Trophoblast cell (in vitro differentiated cells and primary cell): ENCODE results near the gene GOLGA3.
A peak's percentile ranks its signal among the peaks of the same experiment; 100 is the strongest.
"Not testable (repeated sequence)": the region's sequence is repeated elsewhere in the genome, so short reads cannot be mapped to it uniquely, and the experiment has no call there.

Experiments
- DNase-seq, 2 donors: peaks; one replicate each; pipeline ENCODE4 v3.0.0-alpha.2; 2016
- H2AFZ ChIP-seq: 2 replicates; pipeline ENCODE4 v1.6.1; 2013; ENCODE audit warnings: low read length, moderate library complexity, mild to moderate bottlenecking; ENCODE audit not compliant: insufficient read depth, poor library complexity
- H2AK5ac ChIP-seq: 2 replicates; pipeline ENCODE4 v1.6.1; 2013; ENCODE audit warnings: mild to moderate bottlenecking, low read length
- H2BK120ac ChIP-seq: 2 replicates; pipeline ENCODE4 v1.6.1; 2013; ENCODE audit warnings: low read length, mild to moderate bottlenecking, moderate library complexity; ENCODE audit not compliant: insufficient read depth, poor library complexity
- H2BK12ac ChIP-seq: 2 replicates; pipeline ENCODE4 v1.6.1; 2013; ENCODE audit warnings: mild to moderate bottlenecking, low read length, moderate library complexity
- H2BK5ac ChIP-seq: 2 replicates; pipeline ENCODE4 v1.6.1; 2013; ENCODE audit warnings: low read length, low read depth, moderate library complexity, mild to moderate bottlenecking; ENCODE audit not compliant: poor library complexity
- H3K14ac ChIP-seq: 2 replicates; pipeline ENCODE4 v1.6.1; 2013; ENCODE audit warnings: mild to moderate bottlenecking, low read length
- H3K18ac ChIP-seq: 2 replicates; pipeline ENCODE4 v1.6.1; 2013; ENCODE audit warnings: mild to moderate bottlenecking, low read length
- H3K23ac ChIP-seq: 2 replicates; pipeline ENCODE4 v1.6.1; 2013; ENCODE audit warnings: low read length
- H3K27ac ChIP-seq: 2 replicates; pipeline ENCODE4 v1.5.1; 2013; ENCODE audit warnings: low read depth, mild to moderate bottlenecking, inconsistent platforms, low read length, moderate library complexity
- H3K27me3 ChIP-seq: 2 replicates; pipeline ENCODE4 v1.6.1; 2013; ENCODE audit warnings: inconsistent platforms, mild to moderate bottlenecking, low read length, moderate library complexity; ENCODE audit not compliant: insufficient read depth
- H3K36me3 ChIP-seq, 2 experiments: 1 replicate in 1 of 2; 2 replicates in 1 of 2; pipeline ENCODE4 v1.6.1; 2013; ENCODE audit warnings: low read length in 2 of 2, mild to moderate bottlenecking in 2 of 2, moderate library complexity in 1 of 2; ENCODE audit not compliant: insufficient read depth in 2 of 2, control insufficient read depth in 1 of 2
- H3K4ac ChIP-seq: 2 replicates; pipeline ENCODE4 v1.6.1; 2013; ENCODE audit warnings: low read depth, mild to moderate bottlenecking, low read length, moderate library complexity
- H3K4me1 ChIP-seq, 2 experiments: 1 replicate in 1 of 2; 2 replicates in 1 of 2; pipeline ENCODE4 v1.6.1; 2013; ENCODE audit warnings: low read length in 2 of 2, mild to moderate bottlenecking in 2 of 2, moderate library complexity in 1 of 2; ENCODE audit not compliant: insufficient read depth in 2 of 2, control insufficient read depth in 1 of 2
- H3K4me2 ChIP-seq: 2 replicates; pipeline ENCODE4 v1.6.1; 2013; ENCODE audit warnings: inconsistent platforms, mild to moderate bottlenecking, low read length, moderate library complexity
- H3K4me3 ChIP-seq: 2 replicates; pipeline ENCODE4 v1.5.1; 2013; ENCODE audit warnings: mild to moderate bottlenecking, low read depth, low read length, inconsistent platforms
- H3K79me1 ChIP-seq: one replicate; pipeline ENCODE4 v1.6.1; 2013; ENCODE audit warnings: low read length
- H3K79me2 ChIP-seq: 2 replicates; pipeline ENCODE4 v1.6.1; 2013; ENCODE audit warnings: low read length, mild to moderate bottlenecking; ENCODE audit not compliant: control insufficient read depth, insufficient read depth, poor library complexity
- H3K9ac ChIP-seq: 2 replicates; pipeline ENCODE4 v1.6.1; 2013; ENCODE audit warnings: mild to moderate bottlenecking, low read length
- H3K9me3 ChIP-seq: 2 replicates; pipeline ENCODE4 v1.6.1; 2013; ENCODE audit warnings: low read depth, mild to moderate bottlenecking, control low read depth, inconsistent platforms, low read length; ENCODE audit not compliant: insufficient read depth
- H4K12ac ChIP-seq: 2 replicates; pipeline ENCODE4 v1.6.1; 2013; ENCODE audit warnings: low read depth, mild to moderate bottlenecking, low read length, moderate library complexity
- H4K8ac ChIP-seq: 2 replicates; pipeline ENCODE4 v1.6.1; 2013; ENCODE audit warnings: low read depth, mild to moderate bottlenecking, low read length, moderate library complexity
- H4K91ac ChIP-seq: one replicate; pipeline ENCODE4 v1.6.1; 2013; ENCODE audit warnings: low read depth, mild to moderate bottlenecking, low read length, moderate library complexity
- WGBS: extraction: QIAGEN DNeasy Blood & Tissue Kit; methylation state at CpG from one replicate; pipeline ENCODE4 v1.1.7; 2013; ENCODE audit warnings: missing lambda C conversion rate; ENCODE audit not compliant: insufficient read length, insufficient coverage; ENCODE audit errors: extremely low coverage; 5-methylcytosine and 5-hydroxymethylcytosine counted together

The GOLGA3 gene

DNA sequence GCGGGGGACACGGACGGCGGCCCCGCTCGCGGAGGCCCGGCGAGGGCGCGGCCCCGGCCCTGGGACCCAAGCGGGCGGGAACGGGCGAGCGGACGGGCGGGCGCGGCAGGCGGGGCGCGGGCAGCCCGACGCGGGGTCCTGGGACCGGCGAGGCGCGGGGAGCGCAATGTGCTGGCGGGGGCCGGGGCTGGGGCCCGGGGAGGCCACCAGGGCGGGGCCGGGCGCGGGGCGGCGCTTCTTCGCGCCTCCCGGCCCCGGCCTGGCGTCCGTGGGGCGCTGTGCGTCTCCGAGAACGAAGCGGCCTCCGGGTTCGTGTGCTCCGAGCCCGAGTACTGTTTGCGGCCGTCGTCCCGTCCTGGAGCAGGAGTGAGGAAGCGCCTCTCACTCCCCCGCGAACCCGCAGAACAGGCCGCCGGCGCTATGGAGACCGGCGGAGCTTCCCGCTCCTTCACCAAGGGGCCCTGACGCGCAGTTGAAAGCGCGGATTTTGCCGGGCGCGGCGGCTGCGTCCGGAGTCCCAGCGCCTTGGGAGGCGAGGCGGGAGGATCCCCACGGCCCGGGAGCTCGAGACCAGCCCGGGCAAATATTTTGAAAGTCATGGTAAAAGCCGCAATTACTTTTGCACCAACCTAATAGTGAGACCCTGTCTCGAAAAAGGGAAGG is 66.6 kb downstream of the GOLGA3 start:
- H3K9ac ChIP-seq = peak overlapping the region; percentile 98
- H3K4me1 ChIP-seq = peaks cover 7% of the 10 kb centered on the region in 2 experiments
- peak overlapping the region; percentile 99 for H3K27ac ChIP-seq
- H3K36me3 ChIP-seq = peaks cover 9 to 10% of the 10 kb centered on the region in 2 experiments
- H3K4me2 ChIP-seq = peak overlapping the region; percentile 78
- H3K79me1 ChIP-seq = peaks cover 19% of the 10 kb centered on the region
- no peak overlapping the region for H2BK12ac ChIP-seq
- H3K27me3 ChIP-seq = no peaks in the 10 kb centered on the region
- DNase-seq = peak; percentile 69 to 76
- H3K14ac ChIP-seq = peak overlapping the region; percentile 88
- H2BK5ac ChIP-seq = peak overlapping the region; percentile 94
- peak overlapping the region; percentile 96 for H2BK120ac ChIP-seq
- peak overlapping the region; percentile 91 for H4K12ac ChIP-seq
- H3K4ac ChIP-seq = peak overlapping the region; percentile 74
- no peak overlapping the region for H3K23ac ChIP-seq
- H2AFZ ChIP-seq = peak overlapping the region; percentile 80
- peaks cover 35% of the 10 kb centered on the region for H3K79me2 ChIP-seq
- peak overlapping the region; percentile 68 for H2AK5ac ChIP-seq
- H3K4me3 ChIP-seq = peak overlapping the region; percentile 82
- H4K91ac ChIP-seq = peak overlapping the region; percentile 96
- no peaks in the 10 kb centered on the region for H3K9me3 ChIP-seq
- peak overlapping the region; percentile 99 for H4K8ac ChIP-seq
- no CpG with 5 or more reads among the region's 89 CpGs for WGBS
- peak overlapping the region; percentile 84 for H3K18ac ChIP-seq

DNA sequence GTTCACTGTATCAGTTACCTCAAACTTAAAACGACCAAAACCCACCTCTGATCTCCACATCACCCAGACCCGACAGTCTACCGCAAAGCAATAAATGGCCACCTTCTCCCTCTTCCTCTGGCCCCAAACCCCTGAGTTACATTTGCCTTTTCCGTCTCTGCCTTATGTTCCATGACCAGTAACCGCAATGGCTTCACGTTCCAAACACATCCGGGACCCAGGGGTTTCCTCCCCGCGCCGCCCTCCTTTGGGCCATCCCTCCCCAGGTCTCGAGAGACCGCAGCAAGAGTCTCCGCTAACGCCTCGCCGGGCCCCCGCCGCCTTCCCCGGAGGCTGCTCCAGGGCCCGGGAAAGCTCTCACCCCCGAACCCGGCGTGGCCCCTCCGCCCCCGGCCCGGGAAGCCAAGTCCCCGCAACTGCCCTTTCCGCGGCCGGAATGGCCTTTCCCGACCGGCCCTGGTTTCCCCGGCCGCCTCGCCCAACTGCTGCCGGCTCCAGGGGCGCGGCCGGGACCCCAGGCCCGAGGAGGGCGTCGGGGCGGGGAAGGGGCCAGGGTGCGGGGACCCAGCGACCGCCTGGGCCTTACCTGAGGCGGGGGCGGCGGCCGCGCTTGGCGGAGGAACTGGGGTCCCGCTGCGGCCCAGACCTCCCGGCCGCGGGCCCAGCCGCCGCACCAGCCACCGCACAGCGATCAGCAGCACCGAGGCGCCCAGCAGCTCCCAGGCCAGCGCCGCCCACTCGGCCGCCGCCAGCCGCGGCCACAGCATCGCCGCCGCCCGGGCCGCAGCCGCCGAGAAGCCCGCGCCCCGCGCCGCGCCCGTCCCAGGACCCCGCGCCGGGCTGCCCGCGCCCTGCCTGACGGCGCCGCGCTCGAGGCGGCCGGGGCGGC is 67.4 kb downstream of the GOLGA3 start, which contains the start of gene ANKLE2:
Gene ANKLE2, minus strand, starts transcription at position 801 of the 889 bp plus-strand sequence. Its CDS starts 34 bp downstream, at position 767.
- Histone ChIP-seq H3K4me1 (peaks cover 7% of the 10 kb centered on the region in 2 experiments), H3K18ac (peak within 1 kb of the TSS; percentile 99), H3K23ac (no peak within 1 kb of the TSS), H2AK5ac (peak within 1 kb of the TSS; percentile 96), H3K4me3 (peak within 1 kb of the TSS; percentile 97), H3K27ac (peak within 1 kb of the TSS; percentile 99), H2BK120ac (peak within 1 kb of the TSS; percentile 96), H4K91ac (peak within 1 kb of the TSS; percentile 98), H3K79me1 (peaks cover 19% of the 10 kb centered on the region), H3K4me2 (peak within 1 kb of the TSS; percentile 78), H3K27me3 (no peaks in the 10 kb centered on the region), H2BK5ac (peak within 1 kb of the TSS; percentile 94), H3K36me3 (peaks cover 11 to 12% of the 10 kb centered on the region in 2 experiments), H2AFZ (peak within 1 kb of the TSS; percentile 91), H2BK12ac (peak within 1 kb of the TSS; percentile 50), H3K9ac (peak within 1 kb of the TSS; percentile 98), H3K14ac (peak within 1 kb of the TSS; percentile 97), H3K79me2 (peaks cover 36% of the 10 kb centered on the region), H4K12ac (peak within 1 kb of the TSS; percentile 94), H3K9me3 (no peaks in the 10 kb centered on the region), H4K8ac (peak within 1 kb of the TSS; percentile 99), H3K4ac (peak within 1 kb of the TSS; percentile 99)
- WGBS = no CpG with 5 or more reads among the region's 97 CpGs
- peak; percentile 40 to 65 for DNase-seq

- Histone ChIP-seq H4K8ac (no peak overlapping the region), H3K4me3 (no peak overlapping the region), H2BK5ac (no peak overlapping the region), H3K27me3 (no peaks in the 10 kb centered on the region), H2AFZ (no peak overlapping the region), H2AK5ac (no peak overlapping the region), H2BK120ac (no peak overlapping the region), H3K23ac (no peak overlapping the region), H3K79me1 (peaks cover 19% of the 10 kb centered on the region), H3K18ac (no peak overlapping the region), H3K14ac (peak overlapping the region; percentile 28), H4K12ac (no peak overlapping the region), H4K91ac (peak overlapping the region; percentile 19), H3K36me3 (peaks cover 17 to 22% of the 10 kb centered on the region in 2 experiments), H3K9ac (no peak overlapping the region), H3K4me1 (peaks cover 7% of the 10 kb centered on the region in 2 experiments), H3K4ac (peak overlapping the region; percentile 83), H3K79me2 (peaks cover 40% of the 10 kb centered on the region), H3K9me3 (no peaks in the 10 kb centered on the region), H2BK12ac (no peak overlapping the region), H3K27ac (peak overlapping the region; percentile 4), H3K4me2 (no peak overlapping the region)
- no CpG with 5 or more reads among the region's 8 CpGs for WGBS
- no peak for DNase-seq
Measured at GRCh38 chr12:132759359-132759758, 69.3 kb downstream of the GOLGA3 start.

GRCh38 chr12:132758825-132759224 is 69.8 kb downstream of the GOLGA3 start:
- H3K4me2 ChIP-seq, H2AK5ac ChIP-seq, H3K4me3 ChIP-seq, H4K91ac ChIP-seq, H4K8ac ChIP-seq, H4K12ac ChIP-seq, H3K27me3 ChIP-seq, H2AFZ ChIP-seq, H2BK12ac ChIP-seq, H3K9ac ChIP-seq, DNase-seq, H3K9me3 ChIP-seq, H3K14ac ChIP-seq, H3K18ac ChIP-seq, H2BK120ac ChIP-seq, H3K27ac ChIP-seq, H2BK5ac ChIP-seq, H3K23ac ChIP-seq, H3K4me1 ChIP-seq: not testable (repeated sequence)
- no CpG with 5 or more reads among the region's 28 CpGs for WGBS
- H3K79me2 ChIP-seq = peaks cover 40% of the 10 kb centered on the region
- H3K4ac ChIP-seq = peak overlapping the region; percentile 18
- H3K79me1 ChIP-seq = peaks cover 19% of the 10 kb centered on the region
- peaks cover 19 to 22% of the 10 kb centered on the region in 2 experiments for H3K36me3 ChIP-seq
